ENCODE data around the gene AGAP1. TPM values are rescaled to one million over a fixed set of nuclear protein-coding genes. Genes with fewer than 3 reads are reported as not detected.

The AGAP1 gene
- total RNA-seq, 1 experiment from 2014 or later: 25.8 TPM

DNA sequence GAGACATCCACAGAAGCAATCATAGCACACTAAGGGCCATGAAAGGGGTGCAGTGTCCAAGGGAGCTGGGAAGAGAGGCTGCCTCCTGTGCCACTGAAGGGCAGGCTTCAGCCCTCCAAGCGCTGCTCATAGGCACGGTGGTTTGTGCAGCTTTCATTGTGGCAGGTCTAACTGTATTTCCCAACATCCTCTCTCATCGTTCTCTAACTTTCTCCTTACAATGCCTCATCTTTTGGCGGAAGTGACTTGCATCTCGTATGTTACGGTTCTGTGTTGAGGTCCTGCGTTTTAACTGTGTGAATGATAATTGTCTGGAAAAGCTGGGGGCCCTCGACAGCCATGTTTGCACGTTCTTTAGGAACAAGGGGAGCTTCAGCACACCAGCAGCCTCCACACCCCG lies 460.4 kb downstream of the AGAP1 start:
- Histone ChIP-seq H3K18ac (ENCODE audit: insufficient read length, low read depth, low read length) (no peak overlapping the region), H3K23ac (ENCODE audit: insufficient read length, low read depth, low read length) (no peak overlapping the region), H3K79me2 (ENCODE audit: insufficient read depth, low read length) (no peaks in the 10 kb centered on the region), H2BK120ac (ENCODE audit: low read depth, low read length, poor library complexity, severe bottlenecking) (no peak overlapping the region), H3K79me1 (ENCODE audit: insufficient read depth, low read depth, low read length, poor library complexity, severe bottlenecking) (no peaks in the 10 kb centered on the region), H3K56ac (ENCODE audit: insufficient read length, low read depth, low read length) (no peak overlapping the region), H2BK5ac (ENCODE audit: insufficient read length, low read length) (no peak overlapping the region), H2BK20ac (ENCODE audit: low read depth, low read length, poor library complexity, severe bottlenecking) (no peak overlapping the region), H4K5ac (ENCODE audit: insufficient read length, low read depth, low read length) (no peak overlapping the region), H3K9me3 (ENCODE audit: control insufficient read depth, low read depth, low read length) (no peaks in the 10 kb centered on the region), H2BK15ac (ENCODE audit: low read depth, low read length) (no peak overlapping the region), H4K91ac (ENCODE audit: insufficient read length, low read depth, low read length) (no peak overlapping the region), H3K23me2 (ENCODE audit: insufficient read length, low read depth, low read length, poor library complexity, severe bottlenecking) (peaks cover 3% of the 10 kb centered on the region), H3K4me1 (ENCODE audit: insufficient read depth, low read length) (peaks cover 7% of the 10 kb centered on the region; the same call in 1 of the 2 replicates), H4K20me1 (ENCODE audit: control insufficient read depth, insufficient read depth, insufficient read length) (no peaks in the 10 kb centered on the region), H3K4ac (ENCODE audit: low read depth, low read length) (no peak overlapping the region), H2BK12ac (ENCODE audit: insufficient read length, low read depth, low read length) (no peak overlapping the region), H3T11ph (ENCODE audit: low read length) (no peak overlapping the region), H3K27me3 (ENCODE audit: insufficient read depth, low read length) (no peaks in the 10 kb centered on the region), H4K8ac (replicated peaks; ENCODE audit: insufficient read length, low read depth, low read length) (no peak overlapping the region), H3K4me2 (ENCODE audit: insufficient read depth, insufficient read length, low read length) (no peak overlapping the region), H2AFZ (ENCODE audit: low read length) (no peak overlapping the region), H3K27ac (ENCODE audit: insufficient read length, low read depth, low read length) (no peak overlapping the region), H2AK5ac (ENCODE audit: insufficient read length, low read length) (no peak overlapping the region), H3K9ac (ENCODE audit: extremely low read depth, insufficient read length, low read length) (no peak overlapping the region), H3K14ac (ENCODE audit: insufficient read depth, low read length) (no peak overlapping the region)
- Mint-ChIP-seq H3K9me3 (no peaks in the 10 kb centered on the region), H3K4me3 (no peak overlapping the region), H3K27me3 (ENCODE audit: low read depth) (no peaks in the 10 kb centered on the region), H3K4me1 (peaks cover 32 to 35% of the 10 kb centered on the region in 2 experiments), H3K27ac (no peak overlapping the region), H3K36me3 (ENCODE audit: insufficient read depth in 1 of 3, low read depth in 3 of 3) (no peaks in the 10 kb centered on the region)
- no CpG with 5 or more reads among the region's 10 CpGs for WGBS (ENCODE audit: extremely low coverage, insufficient read length, low lambda C conversion rate)
- DNase-seq: no peak
- TF ChIP-seq, protein P1, sequence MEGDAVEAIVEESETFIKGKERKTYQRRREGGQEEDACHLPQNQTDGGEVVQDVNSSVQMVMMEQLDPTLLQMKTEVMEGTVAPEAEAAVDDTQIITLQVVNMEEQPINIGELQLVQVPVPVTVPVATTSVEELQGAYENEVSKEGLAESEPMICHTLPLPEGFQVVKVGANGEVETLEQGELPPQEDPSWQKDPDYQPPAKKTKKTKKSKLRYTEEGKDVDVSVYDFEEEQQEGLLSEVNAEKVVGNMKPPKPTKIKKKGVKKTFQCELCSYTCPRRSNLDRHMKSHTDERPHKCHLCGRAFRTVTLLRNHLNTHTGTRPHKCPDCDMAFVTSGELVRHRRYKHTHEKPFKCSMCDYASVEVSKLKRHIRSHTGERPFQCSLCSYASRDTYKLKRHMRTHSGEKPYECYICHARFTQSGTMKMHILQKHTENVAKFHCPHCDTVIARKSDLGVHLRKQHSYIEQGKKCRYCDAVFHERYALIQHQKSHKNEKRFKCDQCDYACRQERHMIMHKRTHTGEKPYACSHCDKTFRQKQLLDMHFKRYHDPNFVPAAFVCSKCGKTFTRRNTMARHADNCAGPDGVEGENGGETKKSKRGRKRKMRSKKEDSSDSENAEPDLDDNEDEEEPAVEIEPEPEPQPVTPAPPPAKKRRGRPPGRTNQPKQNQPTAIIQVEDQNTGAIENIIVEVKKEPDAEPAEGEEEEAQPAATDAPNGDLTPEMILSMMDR (conservative IDR thresholded peaks at IDR 0.05): no peak

Measured in H9 (cell line).